ENCODE results near the gene PKP3.

The PKP3 gene

GRCh38 chr11:363948-364761 lies 29.9 kb upstream of the PKP3 start:
- no peaks in the 10 kb centered on the region for H4K20me1 ChIP-seq (ENCODE audit: low read depth, low read length)
- no peak overlapping the region for H3K4me3 ChIP-seq (ENCODE audit: insufficient read depth, low read length, poor library complexity, severe bottlenecking)
- no peaks in the 10 kb centered on the region for H3K36me3 ChIP-seq (ENCODE audit: low read length)
- no peaks in the 10 kb centered on the region for H3K27me3 ChIP-seq (ENCODE audit: low read length)
- H3K27ac ChIP-seq (ENCODE audit: low read depth, low read length): no peak overlapping the region
- H3K79me2 ChIP-seq (ENCODE audit: insufficient read depth, low read length): no peaks in the 10 kb centered on the region
- no peaks in the 10 kb centered on the region for H3F3A ChIP-seq (ENCODE audit: insufficient read depth)
- no peak overlapping the region for H3K9ac ChIP-seq (ENCODE audit: low read length)
- peak; percentile 60 for TF ChIP-seq CTCF (IDR thresholded peaks at IDR 0.05; ENCODE audit: insufficient read depth, low read length, poor library complexity, severe bottlenecking)
- TF ChIP-seq EZH2phosphoT487 (conservative IDR thresholded peaks at IDR 0.05; ENCODE audit: low read length): no peak
- no peaks in the 10 kb centered on the region for H3K9me3 ChIP-seq (ENCODE audit: insufficient read depth, low read length)
- H2AFZ ChIP-seq (ENCODE audit: low read depth, low read length, severe bottlenecking): no peak overlapping the region
- H3K9me2 ChIP-seq (replicated peaks; ENCODE audit: insufficient read depth, low read length): no peaks in the 10 kb centered on the region
- no peak overlapping the region for H3K4me2 ChIP-seq (ENCODE audit: low read depth, low read length, poor library complexity, severe bottlenecking)

GRCh38 chr11:364991-365725 lies 28.9 kb upstream of the PKP3 start:
- Histone ChIP-seq H3K4me3 (ENCODE audit: insufficient read depth, low read length, poor library complexity, severe bottlenecking) (no peak overlapping the region), H3K79me2 (ENCODE audit: insufficient read depth, low read length) (no peaks in the 10 kb centered on the region), H3K27ac (ENCODE audit: low read depth, low read length) (no peak overlapping the region), H3K4me2 (ENCODE audit: low read depth, low read length, poor library complexity, severe bottlenecking) (no peak overlapping the region), H4K20me1 (ENCODE audit: low read depth, low read length) (no peaks in the 10 kb centered on the region), H3K9ac (ENCODE audit: low read length) (no peak overlapping the region), H2AFZ (ENCODE audit: low read depth, low read length, severe bottlenecking) (no peak overlapping the region), H3K9me2 (replicated peaks; ENCODE audit: insufficient read depth, low read length) (no peaks in the 10 kb centered on the region), H3K9me3 (ENCODE audit: insufficient read depth, low read length) (no peaks in the 10 kb centered on the region), H3K36me3 (ENCODE audit: low read length) (no peaks in the 10 kb centered on the region), H3K27me3 (ENCODE audit: low read length) (no peaks in the 10 kb centered on the region), H3F3A (ENCODE audit: insufficient read depth) (no peaks in the 10 kb centered on the region)
- TF ChIP-seq CTCF (IDR thresholded peaks at IDR 0.05; ENCODE audit: insufficient read depth, low read length, poor library complexity, severe bottlenecking) (no peak), EZH2phosphoT487 (conservative IDR thresholded peaks at IDR 0.05; ENCODE audit: low read length) (no peak)

- Histone ChIP-seq H4K20me1 (ENCODE audit: low read depth, low read length) (no peaks in the 10 kb centered on the region), H3K9me2 (replicated peaks; ENCODE audit: insufficient read depth, low read length) (no peaks in the 10 kb centered on the region), H3K27me3 (ENCODE audit: low read length) (no peaks in the 10 kb centered on the region), H3K4me3 (ENCODE audit: insufficient read depth, low read length, poor library complexity, severe bottlenecking) (no peak overlapping the region), H3K9ac (ENCODE audit: low read length) (no peak overlapping the region), H3K9me3 (ENCODE audit: insufficient read depth, low read length) (no peaks in the 10 kb centered on the region), H3K4me2 (ENCODE audit: low read depth, low read length, poor library complexity, severe bottlenecking) (no peak overlapping the region), H3K79me2 (ENCODE audit: insufficient read depth, low read length) (no peaks in the 10 kb centered on the region), H3F3A (ENCODE audit: insufficient read depth) (no peaks in the 10 kb centered on the region), H2AFZ (ENCODE audit: low read depth, low read length, severe bottlenecking) (no peak overlapping the region), H3K36me3 (ENCODE audit: low read length) (no peaks in the 10 kb centered on the region), H3K27ac (ENCODE audit: low read depth, low read length) (no peak overlapping the region)
- TF ChIP-seq CTCF (IDR thresholded peaks at IDR 0.05; ENCODE audit: insufficient read depth, low read length, poor library complexity, severe bottlenecking): no peak
- no peak for TF ChIP-seq EZH2phosphoT487 (conservative IDR thresholded peaks at IDR 0.05; ENCODE audit: low read length)
These were observed 28.2 kb upstream of the PKP3 start for GRCh38 chr11:365831-366230.

Data from SU-DHL-6 (cell line).